GM21423 (cell line): Measurements from ENCODE around the gene B3GNT5.

Experiments used
- ATAC-seq: cut with Tn5 transposase; IDR thresholded peaks from one replicate; pipeline ENCODE4 v1.9.1; 2021; ENCODE audit warnings: mild to moderate bottlenecking, moderate library complexity; ENCODE audit not compliant: unreplicated experiment

The B3GNT5 gene, protein sequence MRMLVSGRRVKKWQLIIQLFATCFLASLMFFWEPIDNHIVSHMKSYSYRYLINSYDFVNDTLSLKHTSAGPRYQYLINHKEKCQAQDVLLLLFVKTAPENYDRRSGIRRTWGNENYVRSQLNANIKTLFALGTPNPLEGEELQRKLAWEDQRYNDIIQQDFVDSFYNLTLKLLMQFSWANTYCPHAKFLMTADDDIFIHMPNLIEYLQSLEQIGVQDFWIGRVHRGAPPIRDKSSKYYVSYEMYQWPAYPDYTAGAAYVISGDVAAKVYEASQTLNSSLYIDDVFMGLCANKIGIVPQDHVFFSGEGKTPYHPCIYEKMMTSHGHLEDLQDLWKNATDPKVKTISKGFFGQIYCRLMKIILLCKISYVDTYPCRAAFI

DNA sequence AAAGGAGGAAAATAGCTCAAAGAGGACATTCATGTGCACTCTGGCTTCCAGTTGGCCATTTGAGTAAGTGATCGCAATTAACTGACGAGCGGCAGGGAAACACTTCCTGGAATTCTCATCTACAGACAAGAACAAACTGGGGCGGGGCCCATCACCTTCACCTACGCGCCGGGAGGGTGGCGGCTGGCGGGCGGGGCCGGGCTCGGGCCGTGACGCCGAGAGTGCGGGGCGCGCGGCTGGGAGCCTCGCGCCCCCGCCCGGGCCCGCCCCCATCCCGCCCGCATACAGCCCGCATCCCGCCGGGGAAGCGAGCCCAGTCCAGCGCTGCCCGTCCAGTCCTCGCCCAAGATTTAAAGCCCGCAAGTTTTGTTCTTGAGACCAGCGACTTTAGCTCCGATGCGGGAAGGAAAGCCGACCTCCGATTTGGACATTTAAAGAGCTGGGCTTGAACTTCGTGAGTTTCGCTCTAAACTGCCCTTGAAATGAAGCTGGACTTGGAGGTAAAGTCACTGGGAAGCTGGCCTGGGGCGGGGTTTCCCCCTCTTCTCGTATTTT, at the start of gene B3GNT5:
B3GNT5 (plus strand) TSS at position 281 of the 555 bp plus-strand sequence. CDS start 16,546 bp downstream, outside the sequence.
- ATAC-seq: no peak

- ATAC-seq: no peak
Measured at GRCh38 chr3:183203670-183204069, 49.4 kb upstream of the B3GNT5 start.

GRCh38 chr3:183208260-183208659, 44.8 kb upstream of the B3GNT5 start:
- no peak for ATAC-seq

DNA sequence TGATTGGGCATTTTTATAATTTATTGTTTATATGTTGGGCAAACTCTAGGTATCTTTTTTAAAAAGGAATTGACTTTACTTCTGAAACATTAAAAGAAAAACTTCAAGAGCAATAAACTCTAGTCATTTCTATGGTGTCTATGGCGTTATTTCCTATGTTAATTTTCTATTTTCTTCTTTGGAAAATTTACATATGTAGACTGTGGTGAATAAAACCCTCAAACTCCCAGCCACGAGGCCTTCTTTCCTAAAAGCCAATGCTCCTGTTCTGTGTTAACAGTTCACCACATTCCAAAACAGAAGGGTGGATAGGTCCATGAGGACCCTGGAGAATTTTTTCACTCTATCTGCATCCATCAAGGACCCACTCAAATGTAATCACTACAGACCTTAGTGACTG, 44.3 kb upstream of the B3GNT5 start:
- no peak for ATAC-seq

DNA sequence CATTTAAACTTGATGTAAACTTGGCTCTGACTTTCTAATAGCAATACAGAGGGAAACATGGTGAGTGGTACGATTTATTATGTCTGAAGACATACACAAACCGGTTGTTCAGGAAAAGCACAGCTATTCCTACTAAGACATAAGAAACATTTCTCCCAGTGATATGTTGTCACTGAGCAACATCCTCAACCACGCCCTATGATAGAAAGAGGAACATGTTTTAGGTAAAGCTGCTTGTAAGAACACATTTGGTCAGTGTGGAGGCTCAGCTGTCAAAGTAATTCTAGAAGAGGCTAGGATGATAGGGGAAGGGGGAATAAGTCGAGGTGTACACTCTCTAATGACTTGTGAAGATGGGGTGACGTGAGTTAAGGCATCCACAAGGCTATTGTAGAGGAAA, 42.7 kb upstream of the B3GNT5 start:
- no peak for ATAC-seq

- ATAC-seq: no peak
Measured at GRCh38 chr3:183210862-183211341, 42.2 kb upstream of the B3GNT5 start.

- ATAC-seq: no peak
Measured at GRCh38 chr3:183211352-183211751, 41.7 kb upstream of the B3GNT5 start.

GRCh38 chr3:183212096-183212495, 41.0 kb upstream of the B3GNT5 start:
- no peak for ATAC-seq

DNA sequence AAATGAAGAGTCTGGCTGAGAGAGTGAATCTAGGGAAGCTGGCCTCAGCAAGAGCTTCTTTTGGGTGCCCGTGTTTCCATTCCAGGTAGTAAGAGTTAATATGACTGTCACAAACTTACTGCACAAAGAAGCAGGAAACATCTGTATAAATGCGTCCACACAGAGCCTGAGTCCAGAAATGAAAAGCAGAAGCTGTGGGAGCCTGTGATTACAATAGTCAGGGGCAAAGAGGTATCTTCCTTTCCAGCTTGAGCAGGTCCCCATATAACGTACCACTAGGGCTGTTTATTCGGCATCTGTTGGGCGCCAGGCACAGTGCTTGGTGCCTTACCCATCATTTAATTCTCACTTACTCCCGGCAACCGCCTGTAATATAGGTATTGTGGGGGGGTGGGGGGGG, 40.5 kb upstream of the B3GNT5 start:
- ATAC-seq: no peak

GRCh38 chr3:183213415-183214276, 39.4 kb upstream of the B3GNT5 start:
- no peak for ATAC-seq

DNA sequence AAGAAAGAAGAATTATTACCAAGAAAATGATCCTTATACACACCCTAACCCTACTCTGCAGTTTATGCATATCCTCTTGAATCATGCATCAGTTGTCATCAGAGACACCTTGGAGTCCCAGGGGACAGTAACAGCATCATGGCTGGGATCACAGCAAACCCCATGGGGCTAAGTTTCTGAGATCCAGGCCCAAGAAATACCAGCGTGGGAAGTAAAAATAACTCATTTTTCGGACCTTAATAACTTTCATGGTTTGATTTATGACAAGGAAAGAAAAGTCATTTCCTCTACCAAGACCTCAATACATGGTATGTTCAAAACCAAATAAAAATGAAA, 38.8 kb upstream of the B3GNT5 start:
- no peak for ATAC-seq

DNA sequence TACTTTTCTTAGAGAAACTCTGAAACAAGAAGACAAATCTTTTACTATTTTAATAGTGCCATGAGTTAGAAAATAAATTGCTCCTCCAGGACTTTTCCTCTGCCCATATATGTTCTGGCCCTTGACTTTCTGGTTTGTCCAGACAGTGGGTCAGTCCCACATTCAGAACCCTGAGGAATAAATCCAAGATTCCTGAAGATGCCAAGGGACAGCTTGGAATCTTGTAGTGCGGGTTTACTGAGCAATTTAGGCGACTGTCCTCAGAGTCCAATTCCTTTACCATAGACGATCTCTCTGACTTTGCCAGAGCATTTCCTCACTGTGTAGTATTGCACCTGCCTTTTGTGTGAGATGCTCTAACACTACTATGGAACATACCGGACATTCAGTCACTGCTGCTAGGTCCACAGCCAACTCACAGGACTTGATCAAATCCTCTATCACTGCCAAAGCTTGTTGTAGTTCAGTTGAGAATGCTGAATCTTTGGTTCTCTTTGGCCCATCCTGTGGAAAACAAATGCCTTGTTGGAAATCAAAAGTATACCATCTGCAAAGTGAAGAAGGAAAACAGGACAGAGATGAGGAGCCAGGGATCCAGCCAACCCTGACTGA, 37.4 kb upstream of the B3GNT5 start:
- no peak for ATAC-seq

DNA sequence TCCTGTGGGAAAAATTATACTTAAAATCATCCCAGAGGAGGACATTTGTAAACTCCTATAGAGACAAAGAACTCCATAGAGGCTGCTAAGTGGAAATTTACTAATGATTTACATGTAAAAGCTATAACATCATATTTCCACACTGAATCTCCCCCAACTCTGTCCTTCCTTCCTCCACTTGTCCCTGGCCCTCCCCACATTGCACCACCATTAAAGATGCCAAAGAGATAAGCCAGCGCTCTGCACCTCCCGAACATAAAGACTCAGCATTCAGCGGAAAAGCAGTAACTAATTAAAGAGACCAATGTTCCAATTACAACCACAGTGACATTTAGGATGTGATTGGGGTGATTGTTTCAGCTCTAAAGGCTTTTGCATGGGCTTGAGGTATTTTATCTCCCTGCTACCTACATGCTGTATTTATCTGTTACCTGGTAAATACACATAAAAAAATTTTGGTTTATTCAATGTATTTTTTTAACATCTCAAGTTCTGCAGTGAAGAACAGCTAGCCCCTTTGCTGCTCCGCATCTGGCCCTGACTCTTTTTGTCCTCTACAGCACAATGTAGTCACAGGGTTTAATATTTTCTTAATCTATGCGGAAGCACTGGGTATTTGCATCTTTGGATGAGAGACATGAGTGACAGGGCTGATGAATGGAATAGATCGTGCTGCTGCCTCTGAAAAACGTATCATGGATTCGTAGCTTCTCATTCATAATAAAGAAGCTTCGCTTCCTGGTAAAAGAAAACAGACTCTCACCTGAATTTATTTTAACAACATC, 35.3 kb upstream of the B3GNT5 start:
- no peak for ATAC-seq

GRCh38 chr3:183218826-183219225, 34.2 kb upstream of the B3GNT5 start:
- ATAC-seq: no peak

DNA sequence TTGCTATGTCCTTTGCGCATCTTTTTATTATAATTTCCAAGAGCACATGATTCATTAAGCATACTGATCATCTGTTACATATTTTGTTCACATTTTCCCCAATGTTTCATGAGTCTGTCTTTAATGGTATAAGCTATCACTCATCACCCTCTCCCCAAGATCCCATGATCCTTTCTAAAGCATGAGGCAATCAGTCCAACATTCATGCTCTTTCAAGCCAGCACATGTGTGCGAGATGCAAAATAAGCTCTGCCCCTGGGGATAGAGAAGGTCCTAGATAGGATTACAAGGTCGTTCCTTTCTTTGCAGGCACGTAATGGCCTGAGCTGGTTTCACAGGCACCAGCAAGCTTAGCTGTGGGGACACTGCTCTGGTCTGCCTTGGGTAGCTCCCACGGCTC, 32.2 kb upstream of the B3GNT5 start:
- no peak for ATAC-seq

GRCh38 chr3:183222631-183223235, 30.3 kb upstream of the B3GNT5 start:
- ATAC-seq: no peak

- no peak for ATAC-seq
Measured at GRCh38 chr3:183224180-183224970, 28.7 kb upstream of the B3GNT5 start.

DNA sequence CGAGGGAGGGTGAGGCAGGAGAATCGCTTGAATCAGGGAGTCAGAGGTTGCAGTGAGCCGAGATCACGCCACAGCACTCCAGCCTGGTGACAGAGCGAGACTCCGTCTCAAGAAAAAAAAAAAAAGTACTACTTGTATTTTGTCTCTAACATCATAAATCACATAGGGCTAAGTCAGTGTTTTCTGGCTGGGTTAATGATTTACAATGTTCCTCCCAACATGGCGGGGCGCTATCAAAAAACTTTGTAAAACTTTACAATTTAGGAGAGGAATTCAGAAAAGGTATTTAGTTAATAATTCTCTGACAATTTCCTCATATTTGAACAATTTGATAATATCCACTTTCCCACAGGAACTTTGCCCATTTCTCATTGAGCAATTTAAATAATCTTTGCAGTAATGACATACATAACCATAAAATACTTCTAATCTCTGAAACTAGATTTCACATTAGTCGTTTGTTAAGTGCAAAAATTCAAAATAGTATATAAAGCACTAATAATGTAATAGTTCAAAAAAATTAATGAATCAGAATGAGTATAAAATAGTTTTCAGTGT, 26.6 kb upstream of the B3GNT5 start:
- no peak for ATAC-seq

- ATAC-seq: no peak
Measured at GRCh38 chr3:183227586-183227985, 25.5 kb upstream of the B3GNT5 start.
